ENCODE data around the gene LITAF.

LITAF gene

GRCh38 chr16:11586856-11587642 lies at the start of gene LITAF:
LITAF (minus strand) TSS chr16:11586919; CDS start chr16:11556730, 30,189 bp downstream.
- no peak for DNase-seq

DNA sequence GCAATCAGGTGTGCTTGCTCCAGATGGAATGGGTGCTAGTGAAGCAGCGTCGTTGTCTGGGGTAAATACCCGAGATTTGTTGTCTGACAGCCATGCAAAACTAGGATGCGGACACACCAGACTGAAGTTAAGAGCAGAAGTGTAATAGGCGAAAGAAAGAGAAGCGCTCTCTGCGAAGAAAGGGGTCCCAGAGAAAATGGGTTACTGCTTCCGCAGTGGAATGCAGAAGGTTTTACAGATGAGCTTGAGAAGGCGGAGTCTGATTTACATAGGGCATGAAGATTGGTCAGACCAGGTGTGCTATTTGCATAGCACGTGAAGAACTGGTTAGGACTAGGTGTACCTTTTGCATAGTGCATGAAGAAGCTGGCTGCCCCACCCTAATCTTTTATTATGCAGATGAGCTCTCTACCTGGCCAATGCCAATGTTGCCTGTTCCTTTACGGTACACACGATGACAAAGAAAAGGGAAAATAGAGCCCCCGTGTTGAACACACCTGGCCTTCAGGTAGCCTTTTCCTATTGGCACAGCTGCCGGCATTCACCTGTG lies 49.5 kb upstream of the LITAF start:
- DNase-seq = no peak

GRCh38 chr16:11635679-11636171 lies 49.0 kb upstream of the LITAF start:
- no peak for DNase-seq

- DNase-seq = no peak
Measured at GRCh38 chr16:11635113-11635652, 48.5 kb upstream of the LITAF start.

DNA sequence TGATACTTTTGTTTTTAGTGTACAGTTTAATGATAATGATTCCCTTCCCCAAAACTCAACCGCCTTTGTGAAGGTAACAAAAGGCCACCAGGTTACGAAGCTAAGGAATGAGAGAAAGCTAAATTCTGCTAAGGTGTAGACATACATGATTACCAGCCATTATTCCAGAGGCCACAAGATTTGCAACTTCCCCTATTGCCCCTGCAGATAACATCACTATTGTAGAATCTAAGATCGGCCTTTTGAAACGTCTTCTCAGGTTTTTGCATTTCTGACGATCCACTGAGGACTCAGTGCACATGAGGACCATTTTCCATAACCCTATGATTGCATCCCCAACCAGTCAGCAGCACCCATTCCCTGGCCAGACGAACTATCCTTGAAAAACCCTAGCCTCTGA lies 47.6 kb upstream of the LITAF start:
- peak; percentile 13 for DNase-seq

DNA sequence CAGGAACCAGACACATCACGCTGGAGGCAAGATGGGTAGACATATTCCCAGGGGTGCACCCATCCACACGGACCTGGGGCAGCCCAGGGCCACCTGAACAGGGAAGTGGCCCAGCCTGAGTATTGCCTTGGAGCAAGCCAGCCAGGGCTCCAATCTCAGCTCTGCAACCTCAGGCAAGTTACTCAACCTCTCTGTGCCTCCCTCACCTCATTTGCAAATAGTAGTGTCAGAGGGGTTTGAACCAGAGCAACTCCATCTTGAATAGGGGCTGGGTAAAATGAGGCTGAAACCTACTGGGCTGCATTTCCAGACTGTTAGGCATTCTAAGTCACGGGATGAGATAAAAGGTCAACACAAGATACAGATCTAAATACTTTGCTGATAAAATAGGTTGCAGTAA lies 46.4 kb upstream of the LITAF start:
- DNase-seq = no peak

GRCh38 chr16:11632455-11632939 lies 45.8 kb upstream of the LITAF start:
- DNase-seq = no peak

GRCh38 chr16:11631214-11631613 lies 44.5 kb upstream of the LITAF start:
- no peak for DNase-seq

DNA sequence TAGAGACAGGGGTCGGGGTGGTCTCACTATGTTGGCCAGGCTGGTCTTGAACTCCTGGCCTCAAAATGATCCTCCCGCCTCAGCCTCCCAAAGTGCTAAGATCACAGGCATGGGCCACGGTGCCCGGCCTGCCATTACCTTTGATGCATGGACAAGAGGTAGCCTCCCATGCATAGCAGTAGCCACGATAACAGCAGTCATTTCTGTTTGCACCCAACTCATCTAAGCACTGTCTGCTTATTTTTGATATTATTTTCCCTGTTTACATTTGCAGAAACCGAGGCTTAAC lies 44.0 kb upstream of the LITAF start:
- no peak for DNase-seq

DNA sequence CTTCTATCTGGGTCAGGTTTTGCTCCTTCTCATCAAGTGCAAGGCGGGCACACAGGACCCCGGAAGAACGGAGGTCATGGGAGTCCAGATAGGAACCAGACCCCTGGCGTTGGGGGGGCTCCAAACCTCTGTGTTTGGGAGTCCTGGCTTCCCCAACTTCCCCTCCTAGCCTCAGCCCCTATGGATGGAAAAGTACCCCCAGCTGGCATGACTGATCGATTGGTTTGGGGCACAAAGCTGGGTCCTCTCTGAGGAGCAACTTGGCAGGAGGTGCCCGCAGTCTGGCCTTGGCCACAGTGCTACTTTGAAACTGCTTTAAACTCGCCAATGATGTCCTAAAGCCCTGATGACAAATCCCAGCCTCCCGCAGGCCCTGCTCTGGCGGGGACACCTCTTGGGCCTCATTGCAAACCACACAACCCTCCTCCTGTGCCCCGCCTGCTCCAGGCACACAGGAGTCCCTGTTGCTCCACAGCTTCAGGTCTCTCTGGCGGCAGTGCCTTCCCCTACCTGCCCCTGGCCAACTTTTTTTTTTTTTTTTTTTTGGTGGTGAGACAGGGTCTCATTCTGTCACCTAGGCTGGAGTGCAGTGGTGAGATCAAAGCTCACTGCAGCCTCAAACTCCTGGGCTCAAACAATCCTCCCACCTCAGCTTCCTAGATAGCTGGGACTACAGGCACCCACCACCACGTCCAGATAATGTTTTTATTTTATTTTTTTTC lies 43.5 kb upstream of the LITAF start:
- DNase-seq = no peak

DNA sequence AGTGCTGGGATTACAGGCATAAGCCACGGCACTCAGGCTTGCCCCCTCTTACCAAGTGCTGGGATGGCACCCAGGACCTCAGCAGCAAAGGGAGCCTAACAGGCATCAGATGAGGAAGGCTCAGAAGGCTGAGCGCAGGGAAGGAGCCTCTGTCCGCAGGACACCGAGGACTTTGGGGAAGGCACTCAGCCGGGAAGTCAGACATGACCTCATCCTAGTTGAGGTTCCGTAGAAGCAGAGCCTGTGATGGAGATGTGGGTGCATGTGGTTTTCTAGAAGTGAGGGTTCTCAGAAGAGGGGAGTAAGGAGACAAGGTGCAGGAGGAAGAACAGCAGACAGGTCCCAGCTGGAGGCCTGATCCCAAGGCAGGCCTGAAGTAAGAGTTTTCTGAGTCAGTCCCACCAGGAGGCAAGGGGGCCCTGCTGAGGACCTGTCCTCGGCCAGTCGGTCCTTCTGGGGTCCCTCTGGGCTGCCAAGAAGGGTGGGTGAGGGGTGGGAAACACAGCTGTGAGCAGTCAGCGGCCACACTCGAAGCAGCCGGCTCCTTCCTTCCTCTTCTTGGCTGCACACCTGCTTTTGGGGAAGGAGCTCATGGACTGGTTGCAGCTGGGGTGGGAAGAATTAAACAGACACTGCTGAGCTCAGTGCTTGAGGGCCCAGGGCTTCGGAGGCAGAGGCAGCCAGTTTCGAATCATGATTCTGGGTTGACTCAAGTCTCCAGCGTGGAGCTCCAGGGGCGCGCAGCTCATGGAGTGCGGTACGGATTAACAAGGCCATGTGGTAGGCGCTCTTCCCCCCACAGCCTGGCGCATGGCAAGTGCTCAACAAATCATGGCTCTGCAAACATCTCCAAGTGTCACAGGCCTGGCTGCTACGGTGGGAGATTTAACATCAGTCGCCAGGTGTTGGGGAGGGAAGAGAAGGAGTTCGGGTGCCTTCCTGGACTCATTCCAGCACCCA lies 42.6 kb upstream of the LITAF start:
- no peak for DNase-seq

GRCh38 chr16:11627822-11628457 lies 41.2 kb upstream of the LITAF start:
- peak; percentile 59 for DNase-seq

DNA sequence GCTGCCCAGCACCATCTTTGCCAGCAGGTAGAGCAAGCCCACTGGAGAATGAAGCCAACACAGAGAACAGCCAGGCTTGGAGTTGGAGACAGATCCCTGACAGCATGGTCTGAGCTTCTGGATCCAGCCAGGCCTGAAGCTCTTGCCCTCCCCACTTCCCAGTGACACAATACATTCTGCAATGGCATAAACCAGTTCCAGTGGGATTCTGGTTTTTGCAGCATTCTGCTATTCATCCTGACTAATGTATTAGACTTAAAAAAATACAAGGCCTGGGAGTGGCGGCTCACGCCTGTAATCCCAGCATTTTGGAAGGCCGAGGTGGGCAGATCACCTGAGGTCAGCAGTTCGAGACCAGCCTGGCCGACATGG lies 40.6 kb upstream of the LITAF start:
- no peak for DNase-seq

GRCh38 chr16:11626657-11627291 lies 40.1 kb upstream of the LITAF start:
- no peak for DNase-seq

- DNase-seq = no peak
Measured at GRCh38 chr16:11625769-11626168, 39.0 kb upstream of the LITAF start.

DNA sequence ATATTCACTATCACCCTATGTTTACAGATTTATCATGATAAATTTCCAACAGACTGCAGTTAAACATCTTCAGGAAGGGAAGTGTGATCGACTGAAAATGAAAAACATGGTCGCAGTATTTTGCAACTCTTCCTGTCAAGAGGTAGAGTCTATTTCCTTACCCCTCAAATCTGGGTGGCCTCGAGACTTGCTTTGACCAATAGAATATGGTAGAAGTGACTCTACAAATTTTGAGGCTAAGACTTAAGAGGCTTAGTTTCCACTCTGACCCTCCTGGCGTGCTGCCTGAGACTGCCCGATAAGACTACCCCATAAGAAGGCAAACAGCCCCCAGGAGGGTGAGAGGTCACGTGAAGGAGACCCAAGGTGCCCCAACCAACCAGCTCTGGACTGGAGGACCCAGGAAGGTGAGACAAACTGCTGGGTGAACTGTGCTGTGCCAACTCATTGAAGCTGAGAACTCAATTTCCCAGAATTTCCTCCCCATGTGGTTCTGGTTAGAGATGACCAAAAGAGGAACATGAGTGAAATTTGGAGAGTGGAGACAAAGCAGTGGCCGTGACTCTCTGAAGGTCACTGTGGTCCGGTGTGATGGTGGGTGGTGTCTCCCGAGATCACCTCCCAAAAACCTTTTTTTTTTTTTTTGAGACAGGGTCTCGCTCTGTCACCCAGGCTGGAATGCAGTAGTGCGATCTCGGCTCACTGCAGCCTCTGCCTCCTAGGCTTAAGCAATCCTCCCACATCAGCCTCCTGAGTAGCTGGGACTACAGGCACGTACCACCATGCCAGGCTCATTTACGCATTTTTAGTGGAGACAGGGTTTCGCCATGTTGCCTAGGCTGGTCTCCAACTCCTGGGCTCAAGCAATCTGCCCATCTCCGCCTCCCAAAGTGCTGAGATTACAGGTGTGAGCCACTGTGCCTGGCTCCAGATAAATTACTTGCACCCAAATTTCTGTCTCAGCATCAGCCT lies 38.2 kb upstream of the LITAF start:
- peak; percentile 88 for DNase-seq

- DNase-seq = peak; percentile 60
Measured at GRCh38 chr16:11624205-11624604, 37.5 kb upstream of the LITAF start.

- DNase-seq = no peak
Measured at GRCh38 chr16:11621920-11622651, 35.4 kb upstream of the LITAF start.

- no peak for DNase-seq
Measured at GRCh38 chr16:11621539-11621919, 34.8 kb upstream of the LITAF start.

Measured in OCI-M1 (cell line).